T47D (cell line): ENCODE data around the gene STAT4.

Experiments
- DNase-seq, 2 experiments: peaks; one replicate each; pipeline versions ENCODE4 v3.0.0 to v3.0.0-alpha.2; 2011 to 2012; ENCODE audit warnings: low read depth in 1 of 2, low spot score in 1 of 2
- JUND ChIP-seq: IDR thresholded peaks from 2 replicates; pipeline ENCODE4 v1.6.1; 2012; ENCODE audit warnings: low read depth
- in situ Hi-C: cut with HindIII; loops from 2 replicates; pipeline ENCODE4 v1.10.0; 2016; ENCODE audit warnings: low sequenced_read_pairs, low pct_unique_long_range_greater_than_20kb

STAT4 gene

GRCh38 chr2:191148791-191149190 lies 2.0 kb downstream of the STAT4 start:
- DNase-seq = no peak
- no peak for TF ChIP-seq JUND
- in situ Hi-C loops = no loop called here

DNA sequence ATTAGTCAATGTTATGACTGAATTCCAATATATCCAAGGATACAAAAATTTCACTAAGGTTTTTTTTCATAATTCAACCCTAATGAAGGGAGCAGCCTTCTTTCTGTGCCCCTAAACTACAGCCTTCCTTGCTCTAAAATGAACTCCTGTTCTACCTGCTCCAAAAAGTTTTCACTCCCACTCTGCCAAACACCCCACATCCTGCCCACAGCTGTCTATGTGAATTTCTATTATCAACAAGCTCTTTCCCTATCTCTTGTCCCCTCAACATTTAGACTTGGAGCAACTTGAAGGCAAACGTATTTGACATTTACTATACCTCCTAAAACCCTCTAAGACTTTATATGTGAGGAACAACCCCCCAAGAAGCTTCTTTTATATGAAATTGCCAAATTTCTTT lies 2.5 kb downstream of the STAT4 start:
- in situ Hi-C loops = no loop called here
- no peak for TF ChIP-seq JUND
- no peak for DNase-seq

- in situ Hi-C loops = no loop called here
- TF ChIP-seq JUND = no peak
- DNase-seq = no peak
Measured at GRCh38 chr2:191145769-191146471, 4.9 kb downstream of the STAT4 start.

DNA sequence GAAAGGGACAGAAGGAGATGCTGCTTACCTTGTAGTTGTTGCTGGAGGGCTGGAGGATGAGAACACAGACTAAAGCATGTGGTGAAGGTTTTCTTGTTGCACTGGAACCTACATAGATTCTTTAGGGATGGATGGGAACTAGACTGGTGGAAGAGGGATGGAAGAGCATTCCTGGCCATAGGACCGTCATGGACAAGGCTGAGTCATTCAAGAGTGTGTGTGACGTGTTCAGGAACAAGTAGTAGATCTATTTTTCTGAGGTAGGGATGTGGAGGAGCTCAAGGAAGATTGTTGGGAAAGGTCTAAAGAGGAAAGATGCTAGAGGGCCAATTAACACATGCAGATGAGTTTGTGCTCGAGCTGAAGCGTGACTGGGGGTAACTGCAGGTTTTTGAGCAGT lies 6.6 kb downstream of the STAT4 start:
- no peak for DNase-seq
- TF ChIP-seq JUND = no peak
- in situ Hi-C loops = no loop called here

- TF ChIP-seq JUND = no peak
Measured at GRCh38 chr2:191143791-191144190, 7.0 kb downstream of the STAT4 start.

GRCh38 chr2:191128911-191129304 lies 21.9 kb downstream of the STAT4 start:
- no peak for TF ChIP-seq JUND
- in situ Hi-C loops = no loop called here
- DNase-seq = no peak

More at GRCh38 chr2:191143791-191144190, 7.0 kb downstream of the STAT4 start:
- no peak for DNase-seq
- in situ Hi-C loops = no loop called here

DNA sequence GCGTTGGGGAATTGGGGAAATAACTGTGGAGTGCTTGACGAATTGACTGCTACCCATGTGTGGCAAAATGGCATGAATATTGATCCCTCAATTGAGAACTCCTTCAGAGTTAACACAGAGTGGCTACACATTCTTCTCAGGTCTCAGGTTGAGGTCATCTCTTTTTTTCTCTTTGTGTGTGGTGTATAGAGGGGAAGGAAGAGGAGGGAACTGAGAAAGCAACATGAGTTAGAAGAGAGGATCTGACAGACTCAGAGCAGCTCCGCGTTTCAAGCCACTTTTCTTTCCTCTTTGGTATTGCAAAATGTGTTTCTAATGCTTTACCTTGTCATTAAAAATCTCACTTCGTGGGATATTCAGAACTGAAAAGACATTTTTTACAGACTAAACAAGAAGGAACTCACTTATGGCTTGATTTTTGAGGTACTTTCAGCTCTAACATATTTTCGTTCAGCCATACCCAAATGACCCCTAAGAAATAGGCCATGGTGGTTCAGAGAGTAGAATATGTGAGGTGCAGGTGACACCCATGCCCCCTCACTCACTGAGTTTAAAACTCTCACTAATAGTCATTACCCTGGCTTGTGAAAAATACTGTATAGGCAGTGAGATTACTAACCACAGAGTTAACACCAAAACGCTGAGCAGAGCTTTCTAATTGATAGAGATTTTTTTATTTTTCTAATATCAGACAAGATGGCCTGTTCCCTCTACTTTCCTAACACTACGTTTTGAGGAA lies 22.5 kb downstream of the STAT4 start:
- TF ChIP-seq JUND = no peak
- in situ Hi-C loops = no loop called here
- no peak for DNase-seq

- in situ Hi-C loops = no loop called here
- no peak for DNase-seq
- no peak for TF ChIP-seq JUND
Measured at GRCh38 chr2:191127235-191127634, 23.6 kb downstream of the STAT4 start.

- no peak for DNase-seq
- in situ Hi-C loops = no loop called here
- no peak for TF ChIP-seq JUND
Measured at GRCh38 chr2:191126386-191127085, 24.3 kb downstream of the STAT4 start.

GRCh38 chr2:191125646-191126045 lies 25.1 kb downstream of the STAT4 start:
- no peak for DNase-seq
- no peak for TF ChIP-seq JUND
- in situ Hi-C loops = no loop called here

DNA sequence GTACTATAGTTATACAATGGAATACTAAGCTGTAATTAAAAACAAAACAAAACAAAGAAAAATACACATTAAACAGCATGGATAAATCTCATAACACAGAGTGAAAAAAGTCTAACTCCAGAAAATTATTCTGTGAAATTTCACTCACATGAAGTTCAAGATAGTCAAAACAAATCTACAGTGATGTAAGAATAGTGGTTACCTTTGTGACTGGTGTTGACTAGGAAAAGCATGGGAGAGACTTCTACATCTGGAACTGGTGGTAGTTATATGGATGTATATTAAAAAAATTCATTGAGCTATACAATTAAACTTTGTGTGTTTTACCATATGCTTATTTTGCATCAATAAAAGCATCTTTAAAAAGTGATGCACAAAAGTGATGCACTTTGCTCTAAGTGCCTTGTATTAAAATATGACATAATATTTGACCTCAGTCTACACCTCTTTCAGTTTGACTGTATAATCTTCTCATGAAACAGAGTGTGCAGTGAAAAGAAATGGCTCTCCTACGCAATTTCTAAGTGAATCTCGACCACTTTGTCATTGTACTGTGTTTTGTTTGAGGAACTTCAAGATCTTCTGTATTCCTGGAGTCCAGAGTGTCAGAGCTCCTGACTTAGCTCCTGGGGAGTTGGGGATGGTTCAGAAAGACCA lies 28.0 kb downstream of the STAT4 start:
- in situ Hi-C loops = no loop called here
- TF ChIP-seq JUND = no peak
- DNase-seq = no peak

- in situ Hi-C loops = no loop called here
- TF ChIP-seq JUND = no peak
- DNase-seq = no peak
Measured at GRCh38 chr2:191117341-191117740, 33.5 kb downstream of the STAT4 start.
